H9 (cell line): ENCODE results near the gene OBSL1. TPM values are rescaled to one million over a fixed set of nuclear protein-coding genes. Genes with fewer than 3 reads are reported as not detected.

Experiments used
- DNase-seq: peaks from one replicate; pipeline ENCODE4 v3.0.0-alpha.2; 2017
- H2AFZ ChIP-seq: one replicate; pipeline ENCODE4 v1.6.1; 2013; ENCODE audit warnings: mild to moderate bottlenecking, low read length, control low read depth, moderate library complexity
- H2AK5ac ChIP-seq: 2 replicates; pipeline ENCODE4 v1.6.1; 2013; ENCODE audit warnings: low read length, control low read depth, mixed read lengths; ENCODE audit not compliant: insufficient read length
- H2BK120ac ChIP-seq: one replicate; pipeline ENCODE4 v1.6.1; 2013; ENCODE audit warnings: low read depth, mild to moderate bottlenecking, low read length, control low read depth, inconsistent platforms; ENCODE audit not compliant: poor library complexity, severe bottlenecking
- H2BK12ac ChIP-seq: 2 replicates; pipeline ENCODE4 v1.6.1; 2013; ENCODE audit warnings: low read length, control low read depth, mixed read lengths, low read depth; ENCODE audit not compliant: insufficient read length
- H2BK15ac ChIP-seq: 2 replicates; pipeline ENCODE4 v1.6.1; 2013; ENCODE audit warnings: low read depth, low read length, control low read depth
- H2BK20ac ChIP-seq: one replicate; pipeline ENCODE4 v1.6.1; 2013; ENCODE audit warnings: low read depth, mild to moderate bottlenecking, low read length, control low read depth, inconsistent platforms; ENCODE audit not compliant: poor library complexity, severe bottlenecking
- H2BK5ac ChIP-seq: 2 replicates; pipeline ENCODE4 v1.6.1; 2013; ENCODE audit warnings: low read length, control low read depth, mixed read lengths; ENCODE audit not compliant: insufficient read length
- H3K14ac ChIP-seq: 2 replicates; pipeline ENCODE4 v1.6.1; 2013; ENCODE audit warnings: low read length, control low read depth; ENCODE audit not compliant: insufficient read depth
- H3K18ac ChIP-seq: 2 replicates; pipeline ENCODE4 v1.6.1; 2013; ENCODE audit warnings: low read depth, mild to moderate bottlenecking, mixed read lengths, low read length, control low read depth; ENCODE audit not compliant: insufficient read length
- H3K23ac ChIP-seq: 2 replicates; pipeline ENCODE4 v1.6.1; 2013; ENCODE audit warnings: low read length, control low read depth, mixed read lengths, low read depth; ENCODE audit not compliant: insufficient read length
- H3K23me2 ChIP-seq: 2 replicates; pipeline ENCODE4 v1.6.1; 2013; ENCODE audit warnings: low read depth, mild to moderate bottlenecking, mixed read lengths, low read length, control low read depth; ENCODE audit not compliant: insufficient read length, poor library complexity, severe bottlenecking
- H3K27ac ChIP-seq: 2 replicates; pipeline ENCODE4 v1.5.1; 2013; ENCODE audit warnings: low read length, control low read depth, mixed read lengths, low read depth; ENCODE audit not compliant: insufficient read length
- H3K27me3 ChIP-seq: 2 replicates; pipeline ENCODE4 v1.6.1; 2013; ENCODE audit warnings: low read length, control low read depth, inconsistent platforms; ENCODE audit not compliant: insufficient read depth
- H3K4ac ChIP-seq: 2 replicates; pipeline ENCODE4 v1.6.1; 2013; ENCODE audit warnings: low read depth, mild to moderate bottlenecking, control low read depth, inconsistent platforms, low read length, moderate library complexity
- H3K4me1 ChIP-seq: 2 replicates; pipeline ENCODE4 v1.6.1; 2013; ENCODE audit warnings: low read length, control low read depth, inconsistent platforms; ENCODE audit not compliant: insufficient read depth
- H3K4me2 ChIP-seq: 2 replicates; pipeline ENCODE4 v1.6.1; 2013; ENCODE audit warnings: low read length, control low read depth, mixed read lengths; ENCODE audit not compliant: insufficient read length, insufficient read depth
- H3K56ac ChIP-seq: 2 replicates; pipeline ENCODE4 v1.6.1; 2013; ENCODE audit warnings: low read depth, mild to moderate bottlenecking, mixed read lengths, low read length, control low read depth; ENCODE audit not compliant: insufficient read length
- H3K79me1 ChIP-seq: 2 replicates; pipeline ENCODE4 v1.6.1; 2013; ENCODE audit warnings: low read depth, mild to moderate bottlenecking, moderate library complexity, low read length, control low read depth, inconsistent platforms; ENCODE audit not compliant: insufficient read depth, poor library complexity, severe bottlenecking
- H3K79me2 ChIP-seq: 2 replicates; pipeline ENCODE4 v1.6.1; 2013; ENCODE audit warnings: low read length, control low read depth, inconsistent platforms; ENCODE audit not compliant: insufficient read depth
- H3K9ac ChIP-seq: 2 replicates; pipeline ENCODE4 v1.6.1; 2013; ENCODE audit warnings: low read length, control low read depth, mixed read lengths; ENCODE audit not compliant: insufficient read length; ENCODE audit errors: extremely low read depth
- H3K9me3 ChIP-seq: one replicate; pipeline ENCODE4 v1.6.1; 2013; ENCODE audit warnings: low read depth, low read length, inconsistent platforms; ENCODE audit not compliant: control insufficient read depth
- H3T11ph ChIP-seq: one replicate; pipeline ENCODE4 v1.6.1; 2013; ENCODE audit warnings: mild to moderate bottlenecking, low read length, control low read depth, inconsistent platforms
- H4K20me1 ChIP-seq: one replicate; pipeline ENCODE4 v1.6.1; 2013; ENCODE audit not compliant: control insufficient read depth, insufficient read length, insufficient read depth
- H4K5ac ChIP-seq: 2 replicates; pipeline ENCODE4 v1.6.1; 2013; ENCODE audit warnings: low read depth, mild to moderate bottlenecking, mixed read lengths, low read length, control low read depth; ENCODE audit not compliant: insufficient read length
- H4K8ac ChIP-seq: replicated peaks from 2 replicates; pipeline ENCODE4 v1.6.1; 2013; ENCODE audit warnings: low read length, control low read depth, mixed read lengths, low read depth; ENCODE audit not compliant: insufficient read length
- H4K91ac ChIP-seq: 2 replicates; pipeline ENCODE4 v1.6.1; 2013; ENCODE audit warnings: low read depth, mild to moderate bottlenecking, moderate library complexity, mixed read lengths, low read length, control low read depth; ENCODE audit not compliant: insufficient read length
- H3K27ac Mint-ChIP-seq, 3 experiments: 2 replicates in 2 of 3; 3 replicates in 1 of 3; pipeline ENCODE4 v1.8.0; 2020 to 2021; ENCODE audit warnings: mixed read lengths in 3 of 3, mild to moderate bottlenecking in 1 of 3, moderate library complexity in 1 of 3
- H3K27me3 Mint-ChIP-seq: 2 replicates; pipeline ENCODE4 v1.8.0; 2021; ENCODE audit warnings: low read depth, mild to moderate bottlenecking, moderate library complexity, mixed read lengths
- H3K36me3 Mint-ChIP-seq, 3 experiments: 2 replicates in 2 of 3; 3 replicates in 1 of 3; pipeline ENCODE4 v1.8.0; 2020 to 2021; ENCODE audit warnings: low read depth in 3 of 3, mixed read lengths in 3 of 3; ENCODE audit not compliant: insufficient read depth in 1 of 3
- H3K4me1 Mint-ChIP-seq, 2 experiments: 2 replicates each; pipeline ENCODE4 v1.8.0; 2020; ENCODE audit warnings: mixed read lengths in 2 of 2
- H3K4me3 Mint-ChIP-seq, 2 experiments: 2 replicates in 1 of 2; 3 replicates in 1 of 2; pipeline ENCODE4 v1.8.0; 2020 to 2021; ENCODE audit warnings: mild to moderate bottlenecking in 2 of 2, mixed read lengths in 2 of 2, moderate library complexity in 1 of 2
- H3K9me3 Mint-ChIP-seq, 2 experiments: 2 replicates in 1 of 2; 3 replicates in 1 of 2; pipeline ENCODE4 v1.8.0; 2020; ENCODE audit warnings: mild to moderate bottlenecking in 2 of 2, mixed read lengths in 2 of 2, moderate library complexity in 1 of 2
- WGBS: extraction: QIAGEN DNeasy Blood & Tissue Kit; methylation state at CpG from one replicate; pipeline ENCODE4 v1.1.7; 2013; ENCODE audit warnings: missing lambda C conversion rate, low lambda C conversion rate, mixed read lengths; ENCODE audit not compliant: insufficient read length; ENCODE audit errors: extremely low coverage; 5-methylcytosine and 5-hydroxymethylcytosine counted together
- total RNA-seq: library from RNA; stranded (reverse); gene quantifications from 2 replicates; pipeline ENCODE4 v1.2.1, GENCODE V29; 2021
- TF ChIP-seq, protein P1 (sequence below): fragments of 200-600 bp; sonication (generic); conservative IDR thresholded peaks from 3 replicates; pipeline ENCODE4 v1.8.0; 2021; ENCODE audit warnings: antibody characterized with exemption, mild to moderate bottlenecking

The OBSL1 gene
- total RNA-seq, 1 experiment from 2014 or later = 140 TPM

DNA sequence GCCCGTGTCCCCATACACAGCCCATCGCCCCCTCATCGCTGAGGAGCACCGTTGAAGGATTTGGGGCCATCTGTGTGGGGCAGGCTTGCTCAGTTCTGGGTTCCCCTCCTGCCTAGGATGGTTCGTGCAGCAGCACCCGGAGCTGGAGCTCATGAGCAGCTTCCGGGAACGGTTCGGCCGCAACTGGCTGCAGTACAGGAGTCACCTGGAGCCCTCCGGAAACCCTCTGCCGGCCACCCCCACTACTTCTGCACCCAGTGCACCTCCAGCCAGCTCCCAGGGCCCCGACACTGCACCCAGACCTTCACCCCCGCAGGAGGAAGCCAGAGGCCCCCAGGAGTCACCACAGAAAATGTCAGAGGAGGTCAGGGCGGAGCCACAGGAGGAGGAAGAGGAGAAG lies 36.6 kb upstream of the OBSL1 start:
- Histone ChIP-seq H3K18ac (no peak overlapping the region), H3K4me1 (no peaks in the 10 kb centered on the region), H3K14ac (no peak overlapping the region), H4K8ac (no peak overlapping the region), H2BK120ac (no peak overlapping the region), H3T11ph (no peak overlapping the region), H3K79me2 (no peaks in the 10 kb centered on the region), H2BK15ac (no peak overlapping the region), H3K56ac (no peak overlapping the region), H2AFZ (no peak overlapping the region), H3K9ac (no peak overlapping the region), H3K23me2 (no peaks in the 10 kb centered on the region), H2AK5ac (no peak overlapping the region), H4K20me1 (no peaks in the 10 kb centered on the region), H3K4me2 (no peak overlapping the region), H3K9me3 (no peaks in the 10 kb centered on the region), H2BK20ac (no peak overlapping the region), H2BK5ac (no peak overlapping the region), H3K27me3 (no peaks in the 10 kb centered on the region), H2BK12ac (no peak overlapping the region), H3K23ac (no peak overlapping the region), H3K4ac (no peak overlapping the region), H4K91ac (no peak overlapping the region), H3K79me1 (no peaks in the 10 kb centered on the region), H4K5ac (no peak overlapping the region), H3K27ac (no peak overlapping the region)
- no peaks in the 10 kb centered on the region for H3K27me3 Mint-ChIP-seq
- DNase-seq = no peak
- no peak overlapping the region; a peak in 1 of 7 replicates for H3K27ac Mint-ChIP-seq
- no peak overlapping the region for H3K4me3 Mint-ChIP-seq
- no CpG with 5 or more reads among the region's 15 CpGs for WGBS
- no peaks in the 10 kb centered on the region for H3K9me3 Mint-ChIP-seq
- peaks cover 9 to 48% (median 28%) of the 10 kb centered on the region in 3 experiments; a peak in 6 of 7 replicates for H3K36me3 Mint-ChIP-seq
- TF ChIP-seq, protein P1, sequence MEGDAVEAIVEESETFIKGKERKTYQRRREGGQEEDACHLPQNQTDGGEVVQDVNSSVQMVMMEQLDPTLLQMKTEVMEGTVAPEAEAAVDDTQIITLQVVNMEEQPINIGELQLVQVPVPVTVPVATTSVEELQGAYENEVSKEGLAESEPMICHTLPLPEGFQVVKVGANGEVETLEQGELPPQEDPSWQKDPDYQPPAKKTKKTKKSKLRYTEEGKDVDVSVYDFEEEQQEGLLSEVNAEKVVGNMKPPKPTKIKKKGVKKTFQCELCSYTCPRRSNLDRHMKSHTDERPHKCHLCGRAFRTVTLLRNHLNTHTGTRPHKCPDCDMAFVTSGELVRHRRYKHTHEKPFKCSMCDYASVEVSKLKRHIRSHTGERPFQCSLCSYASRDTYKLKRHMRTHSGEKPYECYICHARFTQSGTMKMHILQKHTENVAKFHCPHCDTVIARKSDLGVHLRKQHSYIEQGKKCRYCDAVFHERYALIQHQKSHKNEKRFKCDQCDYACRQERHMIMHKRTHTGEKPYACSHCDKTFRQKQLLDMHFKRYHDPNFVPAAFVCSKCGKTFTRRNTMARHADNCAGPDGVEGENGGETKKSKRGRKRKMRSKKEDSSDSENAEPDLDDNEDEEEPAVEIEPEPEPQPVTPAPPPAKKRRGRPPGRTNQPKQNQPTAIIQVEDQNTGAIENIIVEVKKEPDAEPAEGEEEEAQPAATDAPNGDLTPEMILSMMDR = no peak
- H3K4me1 Mint-ChIP-seq = peaks cover 2 to 3% of the 10 kb centered on the region in 2 experiments; a peak in 2 of 4 replicates
